ENCODE measurements around the gene VAMP1.
"Not testable (repeated sequence)": the region's sequence is repeated elsewhere in the genome, so short reads cannot be mapped to it uniquely, and the experiment has no call there.

The VAMP1 gene

GRCh38 chr12:6469609-6470374 is 685 bp downstream of the VAMP1 start:
- no peak for DNase-seq (ENCODE audit: low read depth in 1 of 2, low spot score in 1 of 2)

DNA sequence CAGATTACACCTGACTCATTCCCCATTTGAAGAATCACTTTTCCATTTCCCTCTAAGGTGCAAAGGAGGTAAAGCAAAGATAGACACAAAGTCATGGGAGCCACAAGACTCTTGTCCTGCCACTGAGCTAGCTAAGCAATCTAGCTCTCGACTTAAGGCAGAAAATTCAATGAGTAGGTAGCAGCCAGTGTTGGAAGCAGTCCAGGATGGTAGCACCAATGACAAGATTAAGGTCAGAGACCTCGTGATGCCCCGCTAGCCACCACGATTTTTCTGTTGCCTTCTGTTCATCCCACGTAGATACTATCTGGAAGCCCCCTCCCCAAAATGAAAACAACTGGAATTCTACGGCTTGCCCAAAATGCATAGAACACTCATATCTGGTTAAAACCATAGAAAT is 1.4 kb downstream of the VAMP1 start:
- DNase-seq (ENCODE audit: low read depth in 1 of 2, low spot score in 1 of 2): no peak

GRCh38 chr12:6468283-6468575 is 2.2 kb downstream of the VAMP1 start:
- no peak for DNase-seq (ENCODE audit: low read depth in 1 of 2, low spot score in 1 of 2)

- DNase-seq (ENCODE audit: low read depth in 1 of 2, low spot score in 1 of 2): not testable (repeated sequence)
Measured at GRCh38 chr12:6467571-6468282, 2.8 kb downstream of the VAMP1 start.

DNA sequence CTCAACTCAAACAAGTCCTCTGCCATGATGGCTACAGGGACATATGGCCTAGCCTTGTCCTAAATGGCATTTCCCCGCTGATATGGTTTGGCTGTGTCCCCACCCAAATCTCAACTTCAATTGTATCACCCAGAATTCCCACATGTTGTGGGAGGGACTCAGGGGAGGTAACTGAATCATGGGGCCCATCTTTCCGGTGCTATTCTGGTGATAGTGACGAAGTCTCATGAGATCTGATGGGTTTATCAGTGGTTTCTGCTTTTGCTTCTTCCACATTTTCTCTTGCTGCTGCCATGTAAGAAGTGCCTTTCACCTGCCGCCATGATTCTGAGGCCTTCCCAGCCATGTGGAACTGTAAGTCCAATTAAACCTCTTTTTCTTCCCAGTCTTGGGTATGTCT is 3.7 kb downstream of the VAMP1 start:
- DNase-seq (ENCODE audit: low read depth in 1 of 2, low spot score in 1 of 2): not testable (repeated sequence)

- DNase-seq (ENCODE audit: low read depth in 1 of 2, low spot score in 1 of 2): no peak
Measured at GRCh38 chr12:6466184-6466573, 4.3 kb downstream of the VAMP1 start.

- no peak for DNase-seq (ENCODE audit: low read depth in 1 of 2, low spot score in 1 of 2)
Measured at GRCh38 chr12:6465467-6466183, 4.9 kb downstream of the VAMP1 start.

DNA sequence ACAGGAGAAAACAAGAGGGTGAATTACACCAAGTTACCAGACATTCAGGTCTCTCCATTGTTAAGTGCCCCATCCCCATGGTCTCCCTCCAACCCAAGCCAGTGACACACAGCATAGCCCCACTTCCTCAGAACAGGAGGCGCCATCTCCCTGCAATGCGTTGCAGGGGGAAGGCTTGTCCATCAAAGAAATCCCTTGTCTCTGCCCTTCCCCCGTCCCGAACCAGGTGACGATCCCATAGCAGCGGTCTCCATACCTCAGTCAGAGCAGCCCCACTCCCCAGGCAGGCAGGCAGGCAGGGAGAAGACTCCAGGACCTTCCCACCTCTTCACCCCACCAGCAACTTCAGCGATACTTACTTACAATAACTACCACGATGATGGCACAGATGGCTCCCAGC is 5.9 kb downstream of the VAMP1 start:
- DNase-seq (ENCODE audit: low read depth in 1 of 2, low spot score in 1 of 2): no peak

DNA sequence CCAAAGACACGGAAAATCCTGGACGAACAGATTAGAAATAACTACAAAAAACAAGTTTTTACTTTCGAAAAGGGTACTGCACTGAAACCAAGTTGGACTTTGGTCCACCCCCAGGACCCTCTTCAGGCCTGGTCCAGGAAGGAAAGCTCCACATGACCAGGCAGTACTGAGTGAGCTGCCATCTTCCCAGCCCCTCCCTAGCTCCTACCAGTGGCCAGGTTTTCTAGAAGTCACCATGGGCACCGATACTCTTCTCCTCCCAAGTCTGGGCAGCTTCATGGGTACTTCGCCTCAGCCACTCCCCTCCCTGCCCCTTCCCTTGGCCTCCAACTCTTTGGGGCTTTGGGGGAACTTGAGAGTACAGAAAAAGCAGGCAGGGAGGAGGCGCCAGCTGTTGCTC is 6.6 kb downstream of the VAMP1 start:
- no peak for DNase-seq (ENCODE audit: low read depth in 1 of 2, low spot score in 1 of 2)

DNA sequence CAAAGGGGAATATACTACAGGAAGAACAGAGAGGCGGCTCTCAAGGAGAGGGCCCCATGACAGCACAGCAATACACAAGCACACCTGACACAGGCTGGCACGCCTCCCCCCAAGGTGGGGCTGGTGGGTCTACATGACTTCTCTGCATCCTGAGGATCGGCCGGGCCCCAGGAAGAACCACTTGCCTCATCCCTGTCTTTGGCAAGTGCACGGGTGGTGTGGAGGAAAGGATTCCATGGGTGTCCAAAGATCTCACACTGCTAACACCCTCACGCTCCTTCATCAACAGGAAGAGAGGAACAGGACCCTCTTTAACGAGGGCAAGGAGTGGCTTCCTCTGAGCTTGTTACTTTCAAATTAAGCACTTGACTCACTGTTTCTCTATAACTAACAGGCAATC is 7.3 kb downstream of the VAMP1 start:
- no peak for DNase-seq (ENCODE audit: low read depth in 1 of 2, low spot score in 1 of 2)

- DNase-seq (ENCODE audit: low read depth in 1 of 2, low spot score in 1 of 2): no peak
Measured at GRCh38 chr12:6462234-6462995, 8.1 kb downstream of the VAMP1 start.

DNA sequence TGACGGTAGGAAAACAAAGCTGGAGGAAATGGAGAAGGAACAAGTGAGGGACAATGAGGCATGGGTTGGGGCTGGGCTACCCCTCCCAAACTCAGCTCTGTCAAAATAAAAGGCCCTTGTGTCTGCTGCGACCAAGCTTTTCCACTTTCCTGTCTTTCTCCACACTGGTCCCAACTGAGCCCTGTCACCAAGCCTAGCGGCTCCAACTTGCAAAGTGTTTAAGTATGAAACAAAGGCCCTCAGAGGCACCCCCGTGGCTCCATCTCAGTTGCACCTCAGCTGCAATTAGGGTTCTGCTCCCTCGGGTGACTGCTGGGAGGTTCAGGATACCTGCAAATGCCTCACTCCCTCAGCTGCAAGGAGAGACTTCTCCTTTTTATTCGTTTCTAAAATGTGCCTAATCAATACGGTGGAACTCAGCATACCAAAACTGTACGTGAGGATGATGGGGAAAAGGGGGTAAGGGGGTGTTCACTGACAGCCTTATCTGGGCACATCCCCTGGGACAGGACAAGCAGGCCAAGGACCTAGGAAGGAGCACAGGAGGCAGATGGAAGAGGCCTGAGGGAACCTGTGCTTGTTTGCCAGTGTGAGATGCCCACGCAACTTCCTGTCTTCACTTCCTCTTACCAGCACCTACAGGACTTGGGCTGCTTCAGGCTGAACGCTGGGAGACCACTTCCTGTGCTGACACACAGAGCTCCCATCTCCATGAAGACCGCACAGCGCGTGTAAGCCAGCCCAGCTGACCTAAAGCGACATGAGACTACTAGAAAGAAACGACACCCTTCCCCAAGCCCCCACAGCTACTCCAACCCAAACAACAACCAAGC is 8.9 kb downstream of the VAMP1 start:
- DNase-seq (ENCODE audit: low read depth in 1 of 2, low spot score in 1 of 2): peak in 1 of 2 donors; percentile 78

GRCh38 chr12:6460751-6461371 is 9.6 kb downstream of the VAMP1 start:
- no peak for DNase-seq (ENCODE audit: low read depth in 1 of 2, low spot score in 1 of 2)

GRCh38 chr12:6459004-6459337 is 11.5 kb downstream of the VAMP1 start:
- no peak for DNase-seq (ENCODE audit: low read depth in 1 of 2, low spot score in 1 of 2)

DNA sequence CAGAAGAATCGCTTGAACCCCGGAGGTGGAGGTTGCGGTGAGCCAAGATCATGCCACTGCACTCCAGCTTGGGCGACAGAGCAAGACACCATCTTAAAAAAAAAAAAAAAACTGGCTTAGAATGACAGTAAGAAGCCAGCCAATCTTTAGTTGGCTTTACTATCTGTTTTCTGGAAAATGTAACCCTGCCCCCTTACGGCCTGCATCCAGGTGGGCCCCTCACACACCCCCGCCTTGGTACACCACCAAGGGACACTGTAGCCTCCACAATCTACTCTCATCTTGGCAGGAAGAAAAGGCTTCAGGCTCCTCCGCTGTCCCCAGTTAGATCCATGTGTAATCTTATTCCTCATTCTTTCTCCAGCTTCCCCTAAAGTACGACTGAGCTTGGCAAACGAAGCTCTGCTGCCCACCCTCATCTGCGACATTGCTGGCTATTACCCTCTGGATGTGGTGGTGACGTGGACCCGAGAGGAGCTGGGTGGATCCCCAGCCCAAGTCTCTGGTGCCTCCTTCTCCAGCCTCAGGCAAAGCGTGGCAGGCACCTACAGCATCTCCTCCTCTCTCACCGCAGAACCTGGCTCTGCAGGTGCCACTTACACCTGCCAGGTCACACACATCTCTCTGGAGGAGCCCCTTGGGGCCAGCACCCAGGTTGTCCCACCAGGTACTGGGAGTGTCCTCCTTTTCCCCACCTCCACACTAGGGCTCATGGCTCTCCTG is 12.0 kb downstream of the VAMP1 start:
- no peak for DNase-seq (ENCODE audit: low read depth in 1 of 2, low spot score in 1 of 2)

DNA sequence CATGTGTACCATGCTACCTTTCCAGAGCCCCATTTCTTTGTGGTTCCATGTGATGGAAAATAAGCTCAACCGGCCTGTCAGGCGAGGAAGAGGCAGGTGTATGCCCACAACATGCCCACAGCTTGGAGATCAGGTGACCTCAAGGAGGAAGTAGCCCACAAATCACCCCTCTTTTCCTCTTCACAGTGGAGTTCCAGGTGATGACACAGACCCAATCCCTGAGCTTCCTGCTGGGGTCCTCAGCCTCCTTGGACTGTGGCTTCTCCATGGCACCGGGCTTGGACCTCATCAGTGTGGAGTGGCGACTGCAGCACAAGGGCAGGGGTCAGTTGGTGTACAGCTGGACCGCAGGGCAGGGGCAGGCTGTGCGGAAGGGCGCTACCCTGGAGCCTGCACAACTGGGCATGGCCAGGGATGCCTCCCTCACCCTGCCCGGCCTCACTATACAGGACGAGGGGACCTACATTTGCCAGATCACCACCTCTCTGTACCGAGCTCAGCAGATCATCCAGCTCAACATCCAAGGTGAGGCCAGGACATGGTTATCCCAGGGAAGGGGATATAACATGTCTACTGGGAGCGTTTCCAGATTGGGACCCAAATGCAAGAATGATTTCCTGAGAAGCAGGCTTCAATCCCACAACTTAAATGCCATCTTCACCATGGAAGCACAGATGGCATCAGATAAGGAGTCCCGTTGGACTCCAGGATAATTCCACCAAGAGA is 13.1 kb downstream of the VAMP1 start:
- no peak for DNase-seq (ENCODE audit: low read depth in 1 of 2, low spot score in 1 of 2)

DNA sequence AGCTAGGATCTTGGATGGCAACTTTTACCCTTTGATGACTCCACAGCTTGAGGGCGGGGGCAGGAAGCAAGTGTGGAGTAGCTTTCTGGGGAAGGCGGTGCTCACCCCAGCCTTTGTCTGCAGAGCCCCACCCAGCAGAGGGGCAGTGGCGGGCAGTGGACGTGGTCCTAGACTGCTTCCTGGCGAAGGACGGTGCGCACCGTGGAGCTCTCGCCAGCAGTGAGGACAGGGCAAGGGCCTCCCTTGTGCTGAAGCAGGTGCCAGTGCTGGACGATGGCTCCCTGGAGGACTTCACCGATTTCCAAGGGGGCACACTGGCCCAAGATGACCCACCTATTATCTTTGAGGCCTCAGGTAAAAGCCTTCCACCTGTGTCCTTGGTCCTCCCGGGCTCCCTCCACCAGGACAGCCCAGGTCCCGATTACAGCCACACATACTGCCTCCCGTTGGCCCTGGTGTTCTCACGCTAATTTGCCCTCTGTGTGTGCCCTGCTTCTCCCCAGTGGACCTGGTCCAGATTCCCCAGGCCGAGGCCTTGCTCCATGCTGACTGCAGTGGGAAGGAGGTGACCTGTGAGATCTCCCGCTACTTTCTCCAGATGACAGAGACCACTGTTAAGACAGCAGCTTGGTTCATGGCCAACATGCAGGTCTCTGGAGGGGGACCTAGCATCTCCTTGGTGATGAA is 17.4 kb downstream of the VAMP1 start:
- no peak for DNase-seq (ENCODE audit: low read depth in 1 of 2, low spot score in 1 of 2)

GRCh38 chr12:6452245-6452943 is 18.1 kb downstream of the VAMP1 start:
- no peak for DNase-seq (ENCODE audit: low read depth in 1 of 2, low spot score in 1 of 2)

Data from activated CD4-positive, alpha-beta T cell treated with anti-CD3 and anti-CD28 coated beads, Interleukin-2, amount 50 U/mL, for 24 hours (primary cell).